Head of caudate nucleus (tissue), 42 donors: ENCODE data around the gene GHRL.
"Not testable (repeated sequence)": the region's sequence is repeated elsewhere in the genome, so short reads cannot be mapped to it uniquely, and the experiment has no call there.

ENCODE experiments used
- DNase-seq, 42 donors: peaks; one replicate each; pipeline versions ENCODE4 v3.0.0 to v3.0.0-alpha.2; 2020 to 2021; ENCODE audit warnings: mixed read lengths in 7 of 42
- intact Hi-C: fragments of 100-400 bp; cut with DNase I; formaldehyde crosslinking; loops from one replicate; pipeline ENCODE4 v1.15.0; 2022

GHRL gene

GRCh38 chr3:10304905-10305304, 12.2 kb upstream of the GHRL start:
- no peak for DNase-seq
- intact Hi-C loops = no loop called here

DNA sequence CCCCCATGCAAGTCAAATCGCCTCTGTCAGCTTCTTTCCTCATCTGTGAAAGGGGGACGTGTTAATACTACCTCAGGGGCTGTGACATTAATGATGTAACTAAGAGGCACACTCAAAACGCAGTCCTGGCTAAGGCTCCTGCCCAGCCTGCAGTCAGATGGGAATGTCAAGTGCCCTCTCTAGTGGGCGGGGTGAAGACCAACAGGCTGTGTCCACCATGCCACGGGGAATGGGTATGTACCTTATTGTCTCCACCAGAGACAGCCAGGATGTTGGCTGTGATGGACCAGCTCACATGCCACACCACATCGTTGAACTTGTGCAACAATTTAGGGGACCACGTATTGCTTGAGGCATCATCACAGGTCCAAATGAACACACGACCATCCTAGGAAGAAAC, 11.0 kb upstream of the GHRL start:
- no peak for DNase-seq
- intact Hi-C loops = no loop called here

- intact Hi-C loops = no loop called here
- no peak for DNase-seq
These were observed 10.4 kb upstream of the GHRL start for GRCh38 chr3:10303105-10303504.

- intact Hi-C loops = no loop called here
- no peak for DNase-seq
These were observed 7.3 kb upstream of the GHRL start for GRCh38 chr3:10300087-10300486.

DNA sequence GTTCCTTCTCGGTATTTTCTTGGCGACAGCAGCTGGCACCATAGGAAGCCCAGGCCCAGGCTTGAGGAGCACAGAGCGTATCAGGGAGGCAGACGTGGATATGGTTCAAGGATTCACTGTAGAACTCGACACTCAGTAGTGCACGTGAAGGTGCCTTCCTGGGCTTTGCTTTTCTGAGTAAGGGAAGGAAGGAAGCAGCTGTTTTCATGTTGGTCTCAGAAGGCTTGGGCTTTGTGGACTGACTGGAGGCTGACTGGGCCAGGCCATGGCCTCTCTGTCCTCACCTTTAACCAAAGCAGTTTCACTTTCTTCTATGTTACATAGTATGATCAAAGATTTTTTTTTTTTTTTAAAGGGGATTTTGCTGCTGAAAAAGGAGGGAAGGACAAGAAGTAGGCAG, 6.9 kb upstream of the GHRL start:
- no peak for DNase-seq
- intact Hi-C loops = no loop called here

DNA sequence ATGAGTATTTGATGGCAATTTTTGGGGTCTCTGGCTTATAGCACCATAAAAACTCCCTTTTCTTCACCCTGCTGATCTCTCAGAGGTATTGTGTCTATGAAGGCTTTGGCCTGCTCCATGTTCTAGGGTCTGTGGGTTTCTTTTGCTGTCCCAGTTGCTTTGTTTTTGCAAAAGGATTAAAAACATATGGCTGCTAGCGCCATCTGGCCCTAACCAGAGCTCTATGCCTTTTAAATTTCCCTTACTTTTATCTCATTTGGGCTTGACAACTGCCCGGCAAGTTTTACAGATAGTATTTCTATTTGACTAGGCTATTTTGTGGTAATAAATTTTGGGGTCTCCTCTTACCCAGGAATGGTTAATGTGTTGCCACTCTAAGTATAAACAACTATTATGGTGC, 6.4 kb upstream of the GHRL start:
- no peak for DNase-seq
- intact Hi-C loops = no loop called here

GRCh38 chr3:10298064-10298463, 5.3 kb upstream of the GHRL start:
- intact Hi-C loops, DNase-seq: not testable (repeated sequence)

DNA sequence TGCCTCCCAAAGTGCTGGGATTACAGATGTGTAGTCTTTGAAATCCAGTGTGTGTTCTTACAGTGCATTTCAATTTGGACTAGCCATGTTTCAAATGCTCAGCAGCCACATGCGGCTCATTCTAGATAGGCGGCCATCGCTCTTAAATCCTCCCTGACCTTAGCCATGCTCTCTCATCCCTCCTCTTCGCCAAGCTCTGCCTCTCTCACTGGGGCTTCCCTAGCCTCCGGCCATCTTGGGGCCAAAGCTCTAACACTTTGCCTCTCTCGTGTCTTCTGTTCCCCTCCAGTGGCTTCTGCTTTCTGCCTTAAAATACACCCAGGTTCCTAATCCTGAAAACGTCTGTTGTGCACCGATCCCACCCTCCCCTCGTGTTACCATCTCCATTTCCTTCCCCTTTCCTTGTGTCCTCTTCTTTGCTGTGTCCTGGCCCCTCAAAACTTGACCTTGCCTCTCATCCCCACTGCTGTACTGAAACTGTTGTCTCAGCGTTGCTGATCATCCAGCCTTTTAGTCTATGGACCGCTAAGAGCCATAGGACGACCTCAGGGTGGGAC, 1.4 kb upstream of the GHRL start:
- no peak for DNase-seq
- intact Hi-C loops = no loop called here

GRCh38 chr3:10291641-10292040, 1.1 kb downstream of the GHRL start:
- intact Hi-C loops = no loop called here
- no peak for DNase-seq

GRCh38 chr3:10290481-10291176, 2.1 kb downstream of the GHRL start:
- DNase-seq = no peak
- intact Hi-C loops = no loop called here

DNA sequence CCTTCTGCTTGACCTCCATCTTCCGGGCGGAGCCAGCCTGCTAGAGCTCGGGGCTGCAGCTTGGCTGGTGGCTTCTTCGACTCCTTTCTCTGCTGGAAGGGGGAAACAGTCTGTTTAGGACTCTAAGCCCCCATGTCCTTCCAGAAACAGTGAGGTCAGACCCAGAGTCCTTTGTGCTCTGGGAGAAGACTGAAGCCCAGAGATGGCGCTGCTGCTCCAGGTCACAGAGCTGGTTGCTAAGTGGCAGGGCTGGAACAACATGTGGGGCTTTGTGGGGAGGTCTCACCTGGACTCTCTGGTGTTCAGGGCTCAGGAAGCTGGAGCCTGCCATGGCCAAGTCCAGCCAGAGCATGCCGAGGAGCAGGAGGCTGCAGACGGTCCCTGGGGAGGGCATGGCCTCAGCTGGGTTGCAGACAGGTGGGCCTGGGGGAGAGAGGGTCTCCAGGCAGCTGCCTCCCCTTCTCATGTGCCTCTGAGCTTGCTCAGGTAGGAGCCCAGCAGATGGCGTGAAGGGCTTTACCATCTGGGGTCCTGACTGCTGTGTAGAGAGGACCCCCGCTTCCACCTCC, 2.9 kb downstream of the GHRL start:
- intact Hi-C loops = no loop called here
- no peak for DNase-seq

GRCh38 chr3:10289077-10289476, 3.7 kb downstream of the GHRL start:
- intact Hi-C loops = no loop called here
- DNase-seq = peak in 40 of 42 donors; percentile 27 to 88 (median 58)

- intact Hi-C loops = no loop called here
These were observed 4.2 kb downstream of the GHRL start for GRCh38 chr3:10288575-10288960.

GRCh38 chr3:10287936-10288574, 4.7 kb downstream of the GHRL start:
- DNase-seq = peak in 1 of 42 donors; percentile 30
- intact Hi-C loops = no loop called here

More at GRCh38 chr3:10288575-10288960, 4.2 kb downstream of the GHRL start:
- DNase-seq = peak in 1 of 42 donors; percentile 35

DNA sequence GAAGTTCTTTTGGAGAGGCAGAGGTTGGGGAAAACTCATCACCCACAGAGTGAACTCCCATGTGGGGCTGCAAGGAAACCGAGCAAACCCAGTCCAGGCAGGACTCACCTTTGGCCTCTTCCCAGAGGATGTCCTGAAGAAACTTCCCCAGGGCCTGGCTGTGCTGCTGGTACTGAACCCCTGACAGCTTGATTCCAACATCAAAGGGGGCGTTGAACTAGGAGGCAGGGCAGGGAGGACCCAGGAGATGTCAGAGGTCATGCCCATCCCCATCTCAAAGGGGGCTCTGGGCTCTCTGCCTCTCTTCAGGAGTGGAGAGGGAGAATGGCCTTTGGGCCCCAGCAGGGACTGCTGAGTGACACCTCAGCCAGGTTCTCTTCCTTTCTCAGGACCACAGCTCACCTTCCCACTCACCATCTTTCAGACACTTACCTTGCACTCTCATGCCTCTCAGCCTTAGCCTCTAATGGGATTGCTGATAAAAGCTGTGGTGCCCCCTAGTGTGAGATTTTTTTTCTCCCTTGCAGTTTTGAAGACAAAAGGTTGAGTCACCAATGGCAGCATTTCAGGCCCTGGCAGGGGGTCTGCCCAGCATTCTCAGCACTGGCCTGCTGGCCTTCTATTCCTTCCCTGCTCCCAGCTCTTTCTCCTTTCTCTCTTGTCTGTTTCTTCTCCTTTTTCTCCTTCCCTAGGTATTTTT, 6.0 kb downstream of the GHRL start:
- peak in 25 of 42 donors; percentile 17 to 80 (median 62) for DNase-seq
- intact Hi-C loops = no loop called here

GRCh38 chr3:10286133-10286524, 6.6 kb downstream of the GHRL start:
- DNase-seq = no peak
- intact Hi-C loops = no loop called here

- intact Hi-C loops = no loop called here
- DNase-seq = peak in 39 of 42 donors; percentile 31 to 96 (median 69)
These were observed 7.2 kb downstream of the GHRL start for GRCh38 chr3:10285272-10286132.

DNA sequence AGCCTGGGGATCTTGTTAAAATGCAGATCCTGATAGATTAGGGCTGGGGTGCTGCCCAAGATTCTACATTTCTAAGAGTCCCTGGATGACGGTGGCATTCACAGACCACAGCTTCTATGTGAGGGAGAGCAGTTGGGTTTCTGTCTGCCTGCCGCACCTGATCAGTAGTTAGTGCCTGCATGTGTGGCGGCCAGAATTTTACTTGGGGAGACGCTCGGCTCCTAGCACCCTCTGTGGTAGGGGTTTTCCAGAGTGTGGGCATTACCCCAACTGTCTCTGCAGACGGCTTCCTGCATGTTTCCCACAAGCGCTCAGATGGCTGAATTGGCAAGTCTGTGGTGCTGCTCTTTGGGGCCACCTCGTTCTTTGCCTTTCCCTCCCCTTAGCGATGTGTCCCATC, 8.3 kb downstream of the GHRL start:
- intact Hi-C loops = no loop called here
- peak in 2 of 42 donors; percentile 14 to 30 for DNase-seq

DNA sequence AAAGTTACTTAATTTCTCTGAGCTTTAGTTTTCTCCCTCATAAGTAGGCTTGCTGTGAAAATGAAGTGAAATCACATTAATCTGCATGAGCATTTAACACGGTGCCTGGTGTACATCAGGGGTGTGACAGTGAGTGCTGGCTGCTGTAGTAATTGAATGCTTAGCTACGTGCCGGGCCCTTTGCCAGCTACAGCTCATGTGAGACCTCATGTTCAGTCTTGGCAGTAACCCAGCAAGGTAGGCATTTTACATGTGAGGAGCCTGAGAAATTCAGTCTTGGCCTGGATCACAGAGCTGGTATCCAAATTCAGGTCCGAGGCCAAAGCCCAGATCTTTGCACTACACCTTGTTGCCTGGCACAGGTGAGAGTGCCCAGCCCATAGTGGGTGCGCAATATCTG, 9.1 kb downstream of the GHRL start:
- DNase-seq = peak in 39 of 42 donors; percentile 23 to 87 (median 57)

More for the DNA sequence above, 9.1 kb downstream of the GHRL start:
- intact Hi-C loops = no loop called here
